ENCODE results near the gene LRRC56. TPM values are rescaled to one million over a fixed set of nuclear protein-coding genes. Genes with fewer than 3 reads are reported as not detected.

LRRC56 gene
- total and polyA plus RNA-seq, 9 of the 15 experiments (the other 6 are each of a cell fraction or from before 2014, with no cell fraction given): 0.03 to 4.5 (median 1.0) TPM; not detected in 1

GRCh38 chr11:559712-560304 is 22.5 kb downstream of the LRRC56 start (continued):
- no peak for TF ChIP-seq EHMT2 (IDR thresholded peaks at IDR 0.05)
- TF ChIP-seq TBP (optimal IDR thresholded peaks at IDR 0.05; ENCODE audit: low read depth, low read length): peak; percentile 22
- TF ChIP-seq, protein P1, sequence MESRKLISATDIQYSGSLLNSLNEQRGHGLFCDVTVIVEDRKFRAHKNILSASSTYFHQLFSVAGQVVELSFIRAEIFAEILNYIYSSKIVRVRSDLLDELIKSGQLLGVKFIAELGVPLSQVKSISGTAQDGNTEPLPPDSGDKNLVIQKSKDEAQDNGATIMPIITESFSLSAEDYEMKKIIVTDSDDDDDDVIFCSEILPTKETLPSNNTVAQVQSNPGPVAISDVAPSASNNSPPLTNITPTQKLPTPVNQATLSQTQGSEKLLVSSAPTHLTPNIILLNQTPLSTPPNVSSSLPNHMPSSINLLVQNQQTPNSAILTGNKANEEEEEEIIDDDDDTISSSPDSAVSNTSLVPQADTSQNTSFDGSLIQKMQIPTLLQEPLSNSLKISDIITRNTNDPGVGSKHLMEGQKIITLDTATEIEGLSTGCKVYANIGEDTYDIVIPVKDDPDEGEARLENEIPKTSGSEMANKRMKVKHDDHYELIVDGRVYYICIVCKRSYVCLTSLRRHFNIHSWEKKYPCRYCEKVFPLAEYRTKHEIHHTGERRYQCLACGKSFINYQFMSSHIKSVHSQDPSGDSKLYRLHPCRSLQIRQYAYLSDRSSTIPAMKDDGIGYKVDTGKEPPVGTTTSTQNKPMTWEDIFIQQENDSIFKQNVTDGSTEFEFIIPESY (CRISPR knock-in tag; IDR thresholded peaks at IDR 0.05): peak; percentile 75
- peak; percentile 24 for TF ChIP-seq PCBP1 (IDR thresholded peaks at IDR 0.05; ENCODE audit: low read depth, low read length, poor library complexity, severe bottlenecking)
- TF ChIP-seq RAD51 (IDR thresholded peaks at IDR 0.05; ENCODE audit: borderline replicate concordance, low read depth): no peak
- peak; percentile 18; the same call in 1 of the 2 replicates for TF ChIP-seq NFE2 (IDR thresholded peaks at IDR 0.05; ENCODE audit: low read depth)
- no peak for TF ChIP-seq ZNF133 (CRISPR knock-in tag; IDR thresholded peaks at IDR 0.05)
- TF ChIP-seq ZNF121 (CRISPR knock-in tag; conservative IDR thresholded peaks at IDR 0.05): peak; percentile 88
- TF ChIP-seq ZNF274 (IDR thresholded peaks at IDR 0.05; ENCODE audit: borderline replicate concordance, low read depth, low read length): no peak
- 0 out of 2 replicates have a peak, but pooled peaks have one; percentile 11 for TF ChIP-seq DPF2 (IDR thresholded peaks at IDR 0.05)
- peak; percentile 19 for TF ChIP-seq ASH1L (IDR thresholded peaks at IDR 0.05; ENCODE audit: borderline replicate concordance, low read depth, partially characterized antibody)
- no peak for TF ChIP-seq L3MBTL2 (IDR thresholded peaks at IDR 0.05)
- TF ChIP-seq POU5F1 (IDR thresholded peaks at IDR 0.05; ENCODE audit: borderline replicate concordance, low read depth, low read length, partially characterized antibody): no peak
- TF ChIP-seq TEAD4 (IDR thresholded peaks at IDR 0.05; ENCODE audit: low read length): peak; percentile 63; the same call in 1 of the 2 replicates
- TF ChIP-seq TEAD4 (CRISPR knock-in tag; IDR thresholded peaks at IDR 0.05; ENCODE audit: borderline replicate concordance): no peak
- TF ChIP-seq TEAD1 (CRISPR knock-in tag; IDR thresholded peaks at IDR 0.05): peak in 1 of 2 experiments; percentile 37; a peak in 2 of 4 replicates
- TF ChIP-seq EGR1 (conservative IDR thresholded peaks at IDR 0.05): peak; percentile 42
- no peak for TF ChIP-seq ZC3H4 (CRISPR knock-in tag; IDR thresholded peaks at IDR 0.05; ENCODE audit: borderline replicate concordance)
- 0 out of 2 replicates have a peak, but pooled peaks have one; percentile 25 for TF ChIP-seq ZNF589 (CRISPR knock-in tag; IDR thresholded peaks at IDR 0.05; ENCODE audit: low read depth)
